GM19193 (cell line): ENCODE results near the gene ZNF398.

Experiments used
- POLR2A ChIP-seq: IDR thresholded peaks from 4 replicates; pipeline ENCODE4 v1.6.1; 2011; ENCODE audit not compliant: insufficient read depth, insufficient read length; ENCODE audit errors: extremely low read depth

ZNF398 gene

DNA sequence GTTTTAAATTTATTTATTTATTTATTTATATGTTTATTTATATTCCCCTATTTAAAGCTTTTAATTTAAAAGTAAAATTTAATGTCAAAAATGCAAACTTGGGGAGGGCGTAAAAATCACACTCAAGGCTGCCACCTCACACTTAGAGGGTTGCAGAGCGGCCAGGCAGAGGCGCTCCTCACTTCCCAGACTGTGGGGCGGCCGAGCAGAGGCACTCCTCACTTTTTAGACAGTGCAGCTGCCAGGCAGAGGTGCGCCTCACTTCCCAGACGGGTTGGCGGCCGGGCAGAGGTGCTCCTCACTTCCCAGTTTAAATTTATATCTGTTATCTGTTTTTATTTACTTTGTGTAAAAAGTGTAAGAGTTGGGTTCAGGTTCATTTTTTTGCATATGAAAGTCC lies 11.1 kb upstream of the ZNF398 start:
- TF ChIP-seq POLR2A, result no peak

DNA sequence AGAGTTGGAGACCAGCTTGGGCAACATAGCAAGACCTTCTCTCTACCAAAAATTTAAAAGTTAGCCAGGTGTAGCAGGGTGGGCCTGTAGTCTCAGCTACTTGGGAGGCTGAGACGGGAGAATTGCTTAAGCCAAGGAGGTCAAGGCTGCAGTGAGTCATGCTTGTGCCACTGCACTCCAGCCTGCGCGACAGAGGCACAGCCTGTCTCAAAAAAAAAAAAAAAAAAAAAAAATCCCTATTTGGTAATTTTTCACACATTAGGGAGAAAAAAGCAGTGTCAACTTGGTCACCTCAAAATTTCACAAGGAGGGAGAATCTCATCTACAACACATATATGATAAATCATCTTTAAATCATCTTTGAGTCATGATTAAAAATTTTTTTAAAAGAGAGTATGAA lies 6.4 kb upstream of the ZNF398 start:
- TF ChIP-seq POLR2A, result no peak

DNA sequence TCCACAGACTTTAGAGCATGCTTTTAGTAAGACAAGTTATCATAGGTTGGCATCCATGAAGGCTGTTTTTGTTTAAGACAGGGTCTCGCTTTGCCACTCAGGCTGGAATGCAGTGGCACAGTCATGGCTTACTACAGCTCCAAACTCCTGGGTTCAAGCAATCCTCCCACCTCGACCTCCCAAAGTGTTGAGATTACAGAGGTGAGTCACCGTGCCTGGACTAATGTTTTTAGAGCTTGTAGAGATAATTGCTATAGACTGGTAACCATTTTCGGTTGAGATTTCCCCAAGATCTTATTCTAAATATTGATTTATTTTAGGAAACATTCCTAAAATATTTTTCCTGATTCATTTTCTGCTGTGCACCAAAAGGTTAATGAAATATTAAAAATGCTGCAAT lies 5.4 kb upstream of the ZNF398 start:
- no peak for TF ChIP-seq POLR2A

DNA sequence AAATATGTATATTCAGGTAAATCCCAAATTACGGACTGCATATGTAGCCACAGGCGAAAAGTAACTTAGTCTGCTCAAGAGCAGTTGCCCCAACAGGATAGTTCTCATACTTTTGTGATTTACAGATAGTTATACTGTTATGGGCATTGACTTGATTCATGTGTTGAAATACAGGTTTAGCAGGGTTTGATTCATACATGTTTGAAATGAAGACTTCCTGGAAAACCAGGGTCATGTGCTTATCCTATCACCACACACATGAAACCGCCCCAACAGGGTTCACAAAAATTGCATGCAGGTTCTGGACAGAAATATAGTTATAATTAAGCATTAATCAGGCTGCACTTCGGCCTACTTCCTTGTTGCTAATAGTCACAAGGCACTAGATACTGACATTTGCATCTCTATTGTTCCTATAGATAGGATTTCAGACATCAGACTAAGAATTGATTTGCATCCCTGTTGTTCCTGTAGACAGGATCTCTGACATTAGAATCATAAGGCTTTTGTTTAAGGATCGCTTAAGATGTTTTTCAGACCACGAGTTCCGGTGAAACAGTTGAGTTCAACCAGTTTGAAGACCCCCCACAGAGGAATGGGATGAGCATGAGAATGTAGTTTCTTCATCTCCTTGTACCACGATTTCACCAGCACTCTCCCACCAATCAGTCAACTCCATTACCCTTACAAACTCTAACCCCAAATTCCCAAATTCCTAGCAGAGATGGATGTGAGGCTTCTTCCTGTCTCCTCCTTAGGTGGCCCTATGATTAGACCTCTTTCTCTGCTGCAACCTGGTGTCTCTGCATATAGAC lies 2.0 kb upstream of the ZNF398 start:
- no peak for TF ChIP-seq POLR2A

DNA sequence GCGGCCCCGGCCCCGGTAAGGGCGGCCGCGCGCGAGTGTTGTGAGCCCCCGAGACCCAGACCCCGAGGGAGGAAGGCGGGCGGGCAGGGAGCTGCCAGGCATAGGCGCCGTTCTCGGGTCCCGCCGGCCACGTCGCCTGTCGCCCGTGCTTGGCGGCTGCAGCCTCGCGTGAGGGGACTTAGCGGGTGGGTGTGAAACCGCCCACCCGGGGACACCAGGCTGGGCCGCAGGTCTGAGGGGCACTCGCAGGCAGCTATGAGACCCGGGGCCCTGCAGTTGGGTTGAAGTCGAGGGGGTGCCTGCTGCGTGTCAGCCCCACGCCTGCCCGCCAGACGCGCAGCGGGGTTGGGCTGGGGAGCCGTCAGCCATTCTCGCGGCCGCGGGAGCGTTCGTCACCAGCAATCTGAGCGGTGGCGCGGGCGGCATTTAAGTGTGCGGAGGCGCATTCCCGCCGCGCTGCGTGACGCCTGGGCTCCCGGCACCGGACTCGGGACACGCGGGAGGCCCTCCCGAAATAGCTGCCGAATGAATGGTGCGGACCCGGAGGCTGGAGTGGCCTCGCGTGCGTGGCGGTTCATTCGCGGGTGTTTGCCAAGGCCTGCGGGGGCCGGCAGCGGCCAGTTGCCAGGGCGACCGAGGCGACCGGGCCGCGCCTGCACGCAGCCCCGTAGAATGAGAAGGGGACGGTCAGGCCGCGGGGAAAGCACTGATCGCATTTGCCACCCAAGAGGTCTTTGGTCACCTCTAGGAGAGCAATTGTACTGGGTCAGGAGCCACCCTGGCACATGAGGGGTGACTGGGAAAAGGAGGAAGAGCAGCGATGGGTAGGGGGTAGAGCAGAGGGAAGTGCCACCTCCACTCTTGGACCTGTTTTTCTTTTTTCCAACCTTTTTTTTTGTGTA lies 750 bp downstream of the ZNF398 start:
- no peak for TF ChIP-seq POLR2A

DNA sequence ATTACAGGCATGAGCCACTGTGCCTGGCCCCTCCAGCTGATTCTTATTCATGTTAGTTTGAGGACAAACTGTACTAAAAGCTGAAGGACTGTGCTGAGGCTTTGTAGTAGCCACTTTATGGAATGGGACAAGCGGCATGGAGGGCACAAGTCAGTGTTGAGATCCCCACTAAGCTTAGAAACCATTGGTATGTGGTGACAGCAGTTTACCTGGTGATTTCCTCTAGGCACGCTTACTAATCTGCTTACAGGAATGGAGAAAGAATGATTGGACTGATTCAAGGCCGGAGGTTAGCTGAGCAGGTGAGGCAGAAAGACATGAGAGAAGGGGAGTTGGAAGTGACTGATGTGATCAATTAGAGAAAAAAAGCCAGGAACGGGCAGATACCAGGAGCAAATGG lies 3.7 kb downstream of the ZNF398 start:
- no peak for TF ChIP-seq POLR2A

DNA sequence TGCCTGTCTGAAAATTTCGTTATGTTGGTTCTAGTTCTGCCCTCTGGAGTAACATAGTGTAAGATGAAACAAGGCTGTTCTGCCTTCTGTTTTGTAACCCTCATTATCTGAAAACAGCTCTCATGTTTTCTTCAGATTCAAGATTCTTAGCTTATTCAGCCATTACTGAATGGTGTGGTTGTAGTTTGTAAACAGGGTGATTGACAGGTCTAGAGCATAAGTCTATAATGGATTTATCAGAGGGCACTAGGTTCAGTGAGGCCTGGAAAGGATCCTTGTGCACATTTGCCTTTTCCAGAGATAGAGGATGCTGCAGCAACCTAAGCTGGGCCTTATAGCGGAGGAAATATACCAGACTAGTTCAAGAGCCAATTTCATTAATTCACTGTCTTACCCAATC lies 6.1 kb downstream of the ZNF398 start:
- TF ChIP-seq POLR2A, result no peak

DNA sequence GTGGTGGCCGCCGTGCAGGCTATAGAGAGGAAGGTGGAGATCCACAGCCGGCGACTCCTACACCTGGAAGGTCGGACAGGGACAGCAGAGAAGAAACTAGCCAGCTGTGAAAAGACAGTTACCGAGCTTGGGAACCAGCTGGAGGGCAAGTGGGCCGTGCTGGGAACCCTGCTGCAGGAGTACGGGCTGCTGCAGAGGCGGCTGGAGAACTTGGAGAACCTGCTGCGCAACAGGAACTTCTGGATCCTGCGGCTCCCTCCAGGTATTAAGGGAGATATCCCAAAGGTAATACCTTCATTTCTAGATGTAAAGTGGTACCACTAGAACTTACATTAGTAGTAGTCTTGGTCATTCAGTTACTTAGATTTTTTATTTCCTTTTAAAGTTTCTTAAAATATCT lies 6.8 kb downstream of the ZNF398 start:
- TF ChIP-seq POLR2A, result no peak

DNA sequence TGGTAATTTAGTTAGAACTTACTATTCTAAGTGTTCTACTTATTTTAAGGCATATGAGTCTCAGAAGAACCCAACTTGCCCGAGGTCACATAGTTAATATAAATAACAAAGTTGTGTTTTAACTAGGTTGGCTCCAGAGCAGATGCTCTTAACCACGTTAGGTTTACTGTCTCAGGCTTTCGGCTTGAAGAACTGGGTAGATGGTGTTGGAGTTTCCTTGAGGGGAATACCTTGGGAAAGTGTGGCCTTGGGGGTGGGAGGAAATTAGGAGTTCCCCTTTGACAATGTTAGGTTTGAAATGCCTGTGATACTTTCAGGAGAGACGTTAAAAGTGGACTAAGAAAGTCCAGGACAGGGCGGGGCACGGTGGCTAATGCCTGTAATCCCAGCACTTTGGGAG lies 9.6 kb downstream of the ZNF398 start:
- TF ChIP-seq POLR2A, result no peak

DNA sequence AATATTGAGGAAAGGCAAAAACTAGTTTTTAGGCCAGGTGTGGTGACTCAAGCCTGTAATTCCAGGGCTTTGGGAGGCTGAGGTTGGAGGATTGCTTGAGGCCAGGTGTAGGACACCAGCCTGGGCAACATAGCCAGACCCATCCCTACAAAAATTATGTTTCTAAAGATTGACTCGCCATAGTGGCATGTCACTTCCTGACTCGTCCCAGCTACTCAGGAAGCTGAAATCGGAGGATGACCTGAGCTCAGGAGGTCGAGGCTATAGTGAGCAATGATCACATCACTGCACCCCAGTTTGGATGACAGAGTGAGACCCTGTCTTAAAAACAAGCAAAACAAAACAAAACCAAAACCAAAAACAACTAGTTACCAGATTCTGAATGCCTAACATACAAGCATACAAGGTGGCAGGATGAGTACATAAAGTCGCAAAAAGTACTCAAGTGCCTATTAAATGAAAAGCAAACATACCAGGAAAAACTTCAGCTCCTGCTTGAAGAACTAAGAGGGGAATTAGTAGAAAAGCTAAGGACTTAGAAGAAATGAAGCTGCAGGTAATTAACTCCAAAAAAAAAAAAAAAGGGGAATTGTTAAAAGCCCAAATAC lies 14.1 kb downstream of the ZNF398 start:
- no peak for TF ChIP-seq POLR2A

DNA sequence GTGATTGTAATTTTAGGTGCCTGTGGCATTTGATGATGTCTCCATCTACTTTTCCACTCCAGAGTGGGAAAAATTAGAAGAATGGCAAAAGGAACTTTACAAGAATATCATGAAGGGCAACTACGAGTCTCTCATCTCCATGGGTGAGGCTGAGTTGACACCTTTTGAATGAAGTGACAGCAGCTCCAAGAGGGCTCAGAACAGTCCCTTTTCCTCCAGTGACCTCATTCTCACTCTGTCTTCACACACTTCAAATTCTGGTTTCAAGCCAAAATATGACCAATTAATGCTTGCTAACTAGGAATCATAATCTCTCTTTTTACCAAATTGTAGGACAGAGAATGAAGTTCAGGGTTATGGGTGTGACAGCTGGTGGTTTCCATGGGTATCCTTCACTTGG lies 18.9 kb downstream of the ZNF398 start:
- TF ChIP-seq POLR2A, result no peak

DNA sequence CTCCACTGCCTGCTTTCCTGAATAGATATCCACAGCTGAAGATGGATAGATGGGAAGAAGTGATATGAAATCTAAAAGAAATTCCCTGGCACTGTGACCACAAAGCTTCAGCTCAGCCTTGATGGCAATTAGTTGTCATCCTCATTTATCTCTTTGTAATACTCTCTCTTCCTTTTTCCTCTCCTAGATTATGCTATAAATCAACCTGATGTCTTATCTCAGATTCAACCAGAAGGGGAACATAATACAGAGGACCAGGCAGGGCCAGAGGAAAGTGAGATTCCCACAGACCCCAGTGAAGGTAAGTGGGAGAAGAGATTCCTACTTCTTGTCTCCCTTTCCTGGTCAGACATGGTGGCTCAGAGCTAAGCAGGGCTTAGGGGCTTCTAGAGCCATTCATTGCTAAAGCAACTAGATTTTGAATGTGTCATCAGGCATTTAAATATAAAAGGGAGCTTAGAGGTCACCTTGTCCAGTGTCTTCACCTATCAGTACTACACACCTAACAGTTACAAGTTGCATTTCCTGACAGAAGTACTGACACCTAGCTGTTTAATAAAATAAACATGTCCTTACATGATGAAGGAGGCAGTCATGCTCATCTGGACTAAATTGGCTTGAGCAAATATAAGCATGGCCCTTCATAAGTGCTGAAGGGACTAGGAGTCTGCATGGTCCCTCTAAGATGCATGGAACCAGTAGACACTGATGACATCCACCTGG lies 19.5 kb downstream of the ZNF398 start:
- TF ChIP-seq POLR2A, result no peak

DNA sequence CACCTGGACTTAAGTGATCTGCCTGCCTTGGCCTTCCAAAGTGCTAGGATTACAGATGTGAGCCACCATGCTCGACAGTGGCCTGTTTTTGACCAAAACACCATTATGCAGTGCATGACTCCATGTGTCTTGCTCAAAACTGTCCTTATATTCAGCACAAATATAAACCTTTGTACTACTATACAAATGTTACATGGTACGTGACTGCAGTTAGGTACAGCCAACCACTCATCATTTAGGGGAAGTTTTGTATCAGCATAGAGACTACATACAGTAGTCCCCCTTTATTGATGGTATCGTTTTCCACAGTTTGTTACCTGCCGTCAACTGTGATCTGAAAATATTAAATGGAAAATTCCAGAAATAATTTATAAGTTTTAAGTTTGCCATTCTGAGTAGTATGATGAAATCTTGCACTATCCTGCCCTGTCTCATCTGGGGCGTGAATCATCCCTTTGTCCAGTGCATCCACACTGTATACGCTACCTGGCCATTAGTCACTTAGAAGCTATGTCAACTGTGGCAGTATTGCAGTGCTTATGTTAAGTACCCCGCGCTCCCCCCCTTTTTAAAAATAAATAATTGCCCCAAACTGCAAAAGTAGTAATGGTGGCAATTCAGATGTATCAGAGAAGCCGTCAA lies 24.8 kb downstream of the ZNF398 start:
- TF ChIP-seq POLR2A, result no peak

DNA sequence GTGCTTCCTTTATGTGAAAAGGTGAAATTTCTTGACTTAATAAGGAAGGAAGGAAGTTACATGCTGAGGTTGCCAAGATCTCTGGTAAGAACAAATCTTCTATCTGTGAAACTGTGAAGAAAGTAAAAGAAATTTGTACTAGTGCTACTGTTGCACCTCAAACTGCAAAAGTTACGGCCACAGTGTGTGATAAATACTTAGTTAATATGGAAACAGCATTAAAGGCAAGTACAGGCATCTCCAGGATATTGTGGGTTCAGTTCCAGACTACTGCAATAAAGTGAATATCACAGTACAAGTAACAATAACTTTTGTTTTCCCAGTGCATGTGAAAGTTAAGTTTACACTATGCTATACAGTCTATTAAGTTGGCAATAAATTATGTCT lies 25.3 kb downstream of the ZNF398 start:
- no peak for TF ChIP-seq POLR2A
